ENCODE results near the gene OR9A4. TPM values are rescaled to one million over a fixed set of nuclear protein-coding genes. Genes with fewer than 3 reads are reported as not detected.

OR9A4 gene
- total RNA-seq, 6 experiments from 2014 or later = not detected

DNA sequence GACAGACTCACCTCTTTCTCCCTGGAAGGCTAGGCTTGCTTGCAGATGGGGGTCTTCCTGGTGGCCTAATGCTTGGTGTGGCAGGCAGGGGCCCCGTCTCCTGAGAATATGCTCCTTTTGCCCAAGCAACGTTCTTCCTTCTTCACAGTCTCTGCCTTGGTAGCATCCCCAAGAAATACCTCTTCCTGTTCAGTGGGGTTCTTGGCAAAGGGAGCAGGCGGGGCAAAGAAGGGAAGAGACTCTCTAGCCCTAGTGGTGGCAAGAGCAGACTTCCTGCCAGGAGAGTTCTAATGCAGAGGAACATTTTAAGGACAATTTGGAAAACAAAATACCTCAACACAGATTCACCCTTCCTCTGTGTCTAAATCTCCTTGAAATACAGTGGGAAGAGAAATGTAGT, 30.6 kb downstream of the OR9A4 start, which contains the start of gene CLEC5A:
CLEC5A (minus strand) TSS at position 179 of the 400 bp plus-strand sequence. CDS start 682 bp downstream, outside the sequence.
- DNase-seq (no peak), ATAC-seq (no peak)
- Histone ChIP-seq H3K4me3 (no peak within 1 kb of the TSS), H3K4me1 (no peaks in the 10 kb centered on the region), H3K9me3 (no peaks in the 10 kb centered on the region), H3K27ac (no peak within 1 kb of the TSS), H3K27me3 (no peaks in the 10 kb centered on the region), H3K36me3 (no peaks in the 10 kb centered on the region)
- TF ChIP-seq, protein P1, sequence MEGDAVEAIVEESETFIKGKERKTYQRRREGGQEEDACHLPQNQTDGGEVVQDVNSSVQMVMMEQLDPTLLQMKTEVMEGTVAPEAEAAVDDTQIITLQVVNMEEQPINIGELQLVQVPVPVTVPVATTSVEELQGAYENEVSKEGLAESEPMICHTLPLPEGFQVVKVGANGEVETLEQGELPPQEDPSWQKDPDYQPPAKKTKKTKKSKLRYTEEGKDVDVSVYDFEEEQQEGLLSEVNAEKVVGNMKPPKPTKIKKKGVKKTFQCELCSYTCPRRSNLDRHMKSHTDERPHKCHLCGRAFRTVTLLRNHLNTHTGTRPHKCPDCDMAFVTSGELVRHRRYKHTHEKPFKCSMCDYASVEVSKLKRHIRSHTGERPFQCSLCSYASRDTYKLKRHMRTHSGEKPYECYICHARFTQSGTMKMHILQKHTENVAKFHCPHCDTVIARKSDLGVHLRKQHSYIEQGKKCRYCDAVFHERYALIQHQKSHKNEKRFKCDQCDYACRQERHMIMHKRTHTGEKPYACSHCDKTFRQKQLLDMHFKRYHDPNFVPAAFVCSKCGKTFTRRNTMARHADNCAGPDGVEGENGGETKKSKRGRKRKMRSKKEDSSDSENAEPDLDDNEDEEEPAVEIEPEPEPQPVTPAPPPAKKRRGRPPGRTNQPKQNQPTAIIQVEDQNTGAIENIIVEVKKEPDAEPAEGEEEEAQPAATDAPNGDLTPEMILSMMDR (IDR thresholded peaks at IDR 0.05) = no peak
- TF ChIP-seq POLR2A (IDR thresholded peaks at IDR 0.05) = no peak
- intact Hi-C loops (cut with DNase I) = no loop called here
- 21% methylated on average over 2 of the region's 3 CpGs for WGBS (ENCODE audit: insufficient coverage, low coverage, low lambda C conversion rate, missing lambda C conversion rate)

DNA sequence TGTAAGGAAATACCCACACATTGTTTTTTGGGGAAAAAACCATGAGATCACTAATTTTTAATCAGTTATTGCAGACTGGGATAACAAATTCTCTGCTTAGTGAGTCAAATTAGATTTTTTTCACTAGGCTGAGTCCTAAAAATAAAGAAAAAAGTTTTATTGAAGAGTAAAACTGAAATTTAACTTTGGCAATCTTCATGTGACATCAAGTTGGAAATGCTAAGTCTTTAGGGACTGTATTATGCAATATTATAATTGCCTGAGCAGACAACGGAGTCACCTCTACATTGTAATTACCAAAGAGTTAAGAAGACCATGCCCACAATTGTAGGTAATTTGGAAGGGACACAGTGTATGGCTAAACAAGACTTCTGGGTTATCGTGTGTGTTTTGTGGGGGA, 32.8 kb downstream of the OR9A4 start:
- intact Hi-C loops (cut with DNase I) = no loop called here
- WGBS (ENCODE audit: insufficient coverage, low coverage, low lambda C conversion rate, missing lambda C conversion rate) = 53% methylated on average over 1 of the region's 2 CpGs
- ATAC-seq = no peak
- no peak overlapping the region for H3K27ac ChIP-seq
- H3K27me3 ChIP-seq = no peaks in the 10 kb centered on the region
- no peaks in the 10 kb centered on the region for H3K9me3 ChIP-seq
- no peaks in the 10 kb centered on the region for H3K4me1 ChIP-seq
- no peak for DNase-seq
- H3K4me3 ChIP-seq = no peak overlapping the region
- TF ChIP-seq POLR2A (IDR thresholded peaks at IDR 0.05) = no peak
- TF ChIP-seq, protein P1 (IDR thresholded peaks at IDR 0.05) = no peak
- no peaks in the 10 kb centered on the region for H3K36me3 ChIP-seq

DNA sequence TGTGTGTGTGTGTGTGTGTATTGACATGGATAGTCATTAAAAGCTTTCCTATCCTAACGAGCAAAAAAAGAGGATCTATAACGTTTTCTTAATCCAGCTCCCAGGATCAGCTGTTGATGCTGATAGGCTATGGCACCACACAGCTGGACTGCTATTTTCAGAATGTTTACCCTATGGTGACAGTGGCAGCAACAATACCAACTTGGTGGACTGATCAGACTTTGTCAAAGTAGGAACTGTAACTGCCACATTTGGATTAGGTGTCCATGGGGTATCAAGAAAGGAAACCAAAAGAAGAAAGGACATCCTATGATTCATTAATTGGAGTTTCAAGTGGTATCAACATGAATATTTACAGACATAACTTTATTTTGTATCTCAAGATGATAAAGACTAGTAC, 33.3 kb downstream of the OR9A4 start:
- Histone ChIP-seq H3K27me3 (no peaks in the 10 kb centered on the region), H3K36me3 (no peaks in the 10 kb centered on the region), H3K4me1 (no peaks in the 10 kb centered on the region), H3K9me3 (no peaks in the 10 kb centered on the region), H3K27ac (no peak overlapping the region), H3K4me3 (no peak overlapping the region)
- WGBS (ENCODE audit: insufficient coverage, low coverage, low lambda C conversion rate, missing lambda C conversion rate) = 34% methylated on average over 2 of the region's 2 CpGs
- intact Hi-C loops (cut with DNase I) = no loop called here
- TF ChIP-seq POLR2A (IDR thresholded peaks at IDR 0.05) = no peak
- TF ChIP-seq, protein P1 (IDR thresholded peaks at IDR 0.05) = no peak
- DNase-seq = no peak
- ATAC-seq = no peak

DNA sequence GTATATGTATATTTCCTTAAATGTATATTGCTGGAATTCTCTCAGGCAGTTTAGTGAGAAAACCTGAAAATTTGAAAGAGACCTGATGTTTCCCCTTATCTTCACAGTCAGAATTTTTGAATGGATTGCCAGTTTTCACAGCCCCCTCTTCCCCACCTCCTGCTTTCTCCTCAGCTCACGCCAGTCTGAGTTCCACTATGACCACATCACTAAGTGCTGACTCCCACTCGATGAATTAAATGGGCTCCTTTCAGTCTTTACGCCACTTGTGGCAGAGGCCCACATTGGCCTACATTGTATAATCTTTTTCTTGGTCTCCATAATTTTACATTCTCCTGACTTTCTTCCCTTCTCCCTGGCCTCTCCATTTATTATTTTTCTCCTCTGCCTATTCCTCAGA, 33.7 kb downstream of the OR9A4 start:
- Histone ChIP-seq H3K27ac (no peak overlapping the region), H3K27me3 (no peaks in the 10 kb centered on the region), H3K9me3 (no peaks in the 10 kb centered on the region), H3K36me3 (no peaks in the 10 kb centered on the region), H3K4me1 (no peaks in the 10 kb centered on the region), H3K4me3 (no peak overlapping the region)
- 64% methylated on average over 3 of the region's 3 CpGs for WGBS (ENCODE audit: insufficient coverage, low coverage, low lambda C conversion rate, missing lambda C conversion rate)
- intact Hi-C loops (cut with DNase I) = no loop called here
- TF ChIP-seq, protein P1 (IDR thresholded peaks at IDR 0.05) = no peak
- TF ChIP-seq POLR2A (IDR thresholded peaks at IDR 0.05) = no peak
- DNase-seq = no peak
- no peak for ATAC-seq

- H3K4me3 ChIP-seq = no peak overlapping the region
- TF ChIP-seq, protein P1 (IDR thresholded peaks at IDR 0.05) = no peak
- TF ChIP-seq POLR2A (IDR thresholded peaks at IDR 0.05) = no peak
- H3K9me3 ChIP-seq = no peaks in the 10 kb centered on the region
- no peak overlapping the region for H3K27ac ChIP-seq
- no peaks in the 10 kb centered on the region for H3K4me1 ChIP-seq
- ATAC-seq = no peak
- no peaks in the 10 kb centered on the region for H3K36me3 ChIP-seq
- intact Hi-C loops (cut with DNase I) = no loop called here
- H3K27me3 ChIP-seq = no peaks in the 10 kb centered on the region
- WGBS (ENCODE audit: insufficient coverage, low coverage, low lambda C conversion rate, missing lambda C conversion rate) = 57% methylated on average over 1 of the region's 1 CpG
- DNase-seq = no peak
Observed at GRCh38 chr7:141950806-141951205, 34.6 kb downstream of the OR9A4 start.

All from right lobe of liver (tissue), 6 donors.